GM19193 (cell line): ENCODE results near the gene FAM3D.

Source experiments
- POLR2A ChIP-seq: IDR thresholded peaks from 4 replicates; pipeline ENCODE4 v1.6.1; 2011; ENCODE audit not compliant: insufficient read depth, insufficient read length; ENCODE audit errors: extremely low read depth

FAM3D gene

DNA sequence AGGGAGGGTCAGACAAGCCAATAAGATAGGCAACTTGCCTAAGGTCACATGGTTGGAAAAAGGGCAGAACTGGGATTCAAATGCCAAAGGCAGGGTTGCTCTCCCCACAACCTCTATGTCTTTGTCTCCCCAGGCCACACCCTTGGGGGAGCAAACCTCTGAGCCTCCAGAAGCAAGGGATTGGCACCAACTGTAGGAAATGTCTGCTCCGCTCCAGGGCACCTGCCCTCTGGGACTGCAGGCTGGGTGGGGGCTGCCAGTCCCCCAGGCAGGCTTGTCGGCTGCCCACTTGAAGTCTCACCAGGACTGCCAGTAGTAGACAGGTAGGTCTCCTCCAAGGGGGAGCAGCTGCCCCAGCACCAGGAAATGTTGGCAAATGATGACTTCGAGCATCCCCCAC is 2.0 kb downstream of the FAM3D start:
- TF ChIP-seq POLR2A, result no peak

DNA sequence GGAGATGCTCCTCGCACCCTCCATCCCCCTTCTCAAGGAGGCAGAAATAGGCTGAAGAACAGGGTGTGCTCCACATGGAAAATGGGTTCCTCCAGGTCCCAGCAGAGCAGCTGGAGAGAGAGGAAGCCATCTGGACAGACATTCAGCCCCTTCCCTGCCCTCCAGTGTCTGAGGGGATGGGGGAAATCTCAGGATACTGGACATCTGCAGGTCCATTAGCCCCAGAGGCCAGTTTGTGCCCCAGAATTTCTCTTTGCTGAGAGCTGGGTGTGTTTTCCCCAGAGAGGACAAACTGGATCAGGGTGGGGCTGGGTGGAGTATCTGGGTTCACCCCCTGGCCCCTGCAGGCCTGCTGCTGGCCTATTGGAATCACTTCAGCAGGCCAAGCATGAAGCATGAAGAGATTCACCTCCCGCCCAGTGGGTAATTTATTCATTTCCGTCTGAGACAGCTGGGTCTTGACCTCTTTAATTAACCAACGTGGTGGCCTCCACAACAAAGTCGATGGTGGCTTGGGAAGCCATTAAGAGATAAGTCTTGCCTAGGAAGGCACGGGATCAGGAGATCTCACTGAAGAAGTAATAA is 4.6 kb downstream of the FAM3D start:
- no peak for TF ChIP-seq POLR2A

DNA sequence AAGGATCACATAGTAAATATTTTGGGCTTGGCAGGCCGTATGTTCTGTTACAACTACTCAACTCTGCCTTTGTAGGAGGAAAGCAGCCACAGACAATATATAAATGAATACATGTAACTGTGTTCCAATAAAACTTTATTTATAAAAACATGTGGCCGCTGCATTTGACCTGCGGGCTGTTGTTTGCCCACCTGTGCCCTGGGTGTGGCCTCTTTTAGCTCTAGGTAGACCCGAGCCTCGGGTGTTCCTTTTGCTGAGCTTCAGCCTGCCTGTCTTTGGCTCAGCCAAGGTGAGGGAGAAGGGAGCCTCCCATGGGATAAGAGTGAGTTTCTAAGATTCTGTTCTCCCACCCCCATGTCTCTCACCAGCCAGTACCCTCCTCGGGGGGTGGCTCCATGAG is 5.6 kb downstream of the FAM3D start:
- no peak for TF ChIP-seq POLR2A

DNA sequence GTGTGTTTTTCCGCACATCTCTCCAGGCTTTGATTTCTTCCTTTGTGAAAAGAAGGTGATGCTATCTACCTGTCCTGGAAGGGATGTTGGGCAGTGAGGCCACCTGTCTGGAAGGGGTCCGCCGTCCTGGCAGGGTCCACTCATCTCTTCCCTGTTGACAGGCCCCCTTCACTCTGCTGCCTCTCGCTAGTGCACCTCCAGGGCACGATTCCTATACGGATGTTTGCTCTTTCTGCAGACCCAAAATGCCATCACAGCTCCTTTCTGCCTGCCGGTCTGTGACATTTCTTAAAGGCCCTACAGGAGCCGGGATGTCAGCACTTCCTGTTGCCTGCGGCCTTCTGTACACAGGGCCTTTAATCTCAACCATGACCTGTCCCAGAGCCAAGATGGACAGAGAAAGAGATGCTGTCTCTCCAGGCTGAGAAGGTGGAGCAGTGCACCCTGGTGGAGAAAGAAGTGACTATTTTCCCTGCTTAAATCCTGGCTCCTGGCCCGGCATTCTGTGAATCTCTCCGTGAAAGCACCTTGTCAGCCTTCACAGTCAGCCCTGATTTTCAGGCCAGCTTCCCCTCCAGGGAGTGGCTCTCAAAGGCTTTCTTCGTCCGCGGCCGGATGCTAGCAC is 7.4 kb downstream of the FAM3D start:
- TF ChIP-seq POLR2A, result no peak

DNA sequence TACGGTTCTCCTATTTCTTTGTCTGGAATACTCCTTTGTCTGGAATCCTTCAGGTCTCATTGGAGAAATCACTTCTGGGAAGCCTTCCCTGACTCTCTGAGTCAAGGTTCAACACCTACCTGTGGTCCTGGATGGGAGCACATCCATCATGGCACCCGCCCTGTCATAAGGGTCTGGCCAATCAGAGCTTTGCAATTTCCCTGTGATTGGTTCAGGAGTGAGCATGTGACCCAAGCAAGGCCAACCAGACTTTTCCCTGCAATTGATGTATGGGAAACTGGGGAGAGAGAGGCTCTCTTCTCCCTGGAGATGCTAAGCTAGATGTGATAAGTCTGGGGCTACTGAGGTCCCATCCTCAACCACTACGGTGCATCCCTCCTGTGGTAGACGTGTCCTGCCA is 8.1 kb downstream of the FAM3D start:
- no peak for TF ChIP-seq POLR2A

DNA sequence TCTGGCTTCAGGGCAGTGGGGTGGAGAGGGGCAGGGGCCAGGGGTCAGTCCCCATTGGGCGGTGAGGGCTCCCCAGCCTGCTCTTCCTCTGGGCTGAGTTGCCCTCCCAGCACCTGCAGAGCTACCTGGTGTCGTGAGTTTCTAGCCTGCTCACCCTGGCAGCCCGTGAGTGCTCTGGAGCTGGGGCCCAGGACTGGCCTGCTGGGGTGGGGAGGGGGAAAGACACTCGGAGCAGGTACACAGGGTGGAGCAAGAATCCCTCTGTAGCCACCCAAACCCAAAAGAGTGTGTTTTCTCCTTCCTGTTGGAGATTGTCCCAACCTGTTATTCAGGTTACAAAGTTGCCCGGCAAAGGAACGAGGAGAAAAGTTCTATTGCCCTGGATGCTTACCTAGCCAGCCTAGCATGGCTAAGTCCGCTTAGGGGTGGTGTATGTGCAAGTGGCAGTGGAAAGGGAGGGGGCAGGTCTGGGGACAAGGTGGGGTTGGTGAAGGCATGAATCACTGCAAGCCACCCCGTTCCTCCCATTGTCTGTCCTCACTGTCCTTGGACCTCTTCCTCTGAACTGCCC is 8.9 kb downstream of the FAM3D start:
- no peak for TF ChIP-seq POLR2A

DNA sequence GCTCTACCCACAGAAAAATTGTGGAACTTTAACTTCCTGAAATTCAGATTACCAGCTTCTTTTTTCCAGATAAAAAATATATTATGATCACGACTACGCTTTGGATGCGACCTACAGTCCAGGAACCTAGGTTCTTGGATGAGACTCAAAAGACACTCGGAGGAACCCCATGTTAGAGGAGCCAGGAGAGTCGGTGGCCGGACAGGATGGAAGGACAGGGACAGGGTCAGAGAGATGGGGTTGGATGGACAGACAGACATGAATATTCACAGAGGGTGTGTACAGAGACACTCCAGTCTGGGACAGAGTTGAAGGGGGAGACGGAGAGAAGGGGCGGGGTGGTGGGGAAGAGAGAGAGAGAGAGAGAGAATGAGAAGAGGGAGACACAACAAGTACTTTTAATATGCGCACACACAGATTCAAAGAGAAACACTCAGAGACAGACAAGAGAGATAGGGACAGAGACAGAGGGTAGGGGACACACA is 9.5 kb downstream of the FAM3D start:
- TF ChIP-seq POLR2A, result no peak

DNA sequence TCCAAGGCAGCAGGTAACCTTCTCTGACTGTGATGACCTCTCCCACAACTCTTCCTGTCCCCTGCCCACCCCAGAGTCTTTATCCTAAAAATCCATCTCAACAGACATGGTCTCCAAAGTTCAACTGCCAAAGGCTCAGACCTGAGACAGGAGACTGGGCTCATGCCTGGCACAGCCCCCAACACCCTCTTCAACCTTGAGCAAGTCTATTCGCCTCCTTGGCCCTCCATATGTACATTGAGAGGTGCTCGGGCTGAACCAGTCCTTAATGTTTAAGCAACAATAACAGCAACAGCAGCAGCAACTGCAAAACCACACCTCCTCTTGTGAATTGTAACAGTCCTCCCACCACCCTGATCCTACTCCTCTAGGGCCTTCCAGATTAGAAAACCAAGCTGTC is 9.9 kb downstream of the FAM3D start:
- TF ChIP-seq POLR2A, result no peak

DNA sequence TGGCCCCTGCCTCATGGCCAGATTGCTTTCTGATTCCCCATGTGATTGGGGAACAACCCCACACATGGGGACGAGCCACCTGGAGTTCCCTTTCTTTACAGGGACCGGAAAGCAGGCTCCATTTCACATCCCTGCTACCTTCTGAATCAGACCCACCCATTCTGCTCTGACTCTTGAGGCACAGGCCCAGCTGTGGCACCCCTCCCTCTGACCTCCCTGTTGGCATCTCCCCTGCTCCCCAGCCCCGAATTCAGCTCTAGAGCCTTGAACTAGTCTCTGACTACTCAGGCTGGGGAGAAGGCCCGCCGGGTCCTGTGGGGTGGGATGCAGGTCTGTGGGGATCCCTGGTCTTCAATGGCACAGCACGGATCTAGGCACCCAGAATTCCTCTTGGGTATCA is 12.1 kb downstream of the FAM3D start:
- no peak for TF ChIP-seq POLR2A

DNA sequence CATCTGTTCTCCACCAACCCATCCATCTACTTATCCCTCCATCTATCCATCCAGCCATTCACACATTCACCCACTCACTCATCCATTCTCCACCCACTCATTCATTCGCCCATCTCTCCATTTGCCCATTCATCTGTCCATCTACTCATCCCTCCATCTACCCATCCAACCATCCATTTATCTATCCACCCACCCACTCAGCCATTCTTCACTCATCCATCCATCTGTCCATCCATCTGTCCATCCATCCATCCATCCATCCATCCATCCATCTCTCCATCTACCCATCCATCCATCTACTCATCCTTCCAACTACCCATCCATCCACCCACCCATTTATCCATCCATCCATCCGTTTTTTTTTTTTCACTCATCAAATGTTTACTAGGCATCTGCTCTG is 13.9 kb downstream of the FAM3D start:
- TF ChIP-seq POLR2A, result no peak

DNA sequence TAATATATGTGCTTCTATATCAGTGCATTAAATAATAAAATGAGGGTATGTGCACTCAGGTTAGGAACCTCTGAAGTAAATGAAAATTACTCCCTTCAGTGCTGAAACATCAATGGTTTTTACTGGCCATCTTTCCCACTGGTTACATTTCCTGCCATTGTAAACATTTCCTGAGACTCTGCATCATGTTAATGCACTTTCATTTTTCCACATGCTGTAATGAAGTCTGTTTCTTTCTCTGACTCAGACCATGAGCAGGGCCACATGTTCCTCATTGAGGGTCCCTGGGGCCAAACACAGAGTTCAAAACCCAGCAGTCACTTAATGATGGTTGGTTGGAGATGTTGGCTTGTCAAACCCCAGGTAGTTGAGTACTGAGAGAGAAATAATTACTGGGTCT is 15.3 kb downstream of the FAM3D start:
- no peak for TF ChIP-seq POLR2A

DNA sequence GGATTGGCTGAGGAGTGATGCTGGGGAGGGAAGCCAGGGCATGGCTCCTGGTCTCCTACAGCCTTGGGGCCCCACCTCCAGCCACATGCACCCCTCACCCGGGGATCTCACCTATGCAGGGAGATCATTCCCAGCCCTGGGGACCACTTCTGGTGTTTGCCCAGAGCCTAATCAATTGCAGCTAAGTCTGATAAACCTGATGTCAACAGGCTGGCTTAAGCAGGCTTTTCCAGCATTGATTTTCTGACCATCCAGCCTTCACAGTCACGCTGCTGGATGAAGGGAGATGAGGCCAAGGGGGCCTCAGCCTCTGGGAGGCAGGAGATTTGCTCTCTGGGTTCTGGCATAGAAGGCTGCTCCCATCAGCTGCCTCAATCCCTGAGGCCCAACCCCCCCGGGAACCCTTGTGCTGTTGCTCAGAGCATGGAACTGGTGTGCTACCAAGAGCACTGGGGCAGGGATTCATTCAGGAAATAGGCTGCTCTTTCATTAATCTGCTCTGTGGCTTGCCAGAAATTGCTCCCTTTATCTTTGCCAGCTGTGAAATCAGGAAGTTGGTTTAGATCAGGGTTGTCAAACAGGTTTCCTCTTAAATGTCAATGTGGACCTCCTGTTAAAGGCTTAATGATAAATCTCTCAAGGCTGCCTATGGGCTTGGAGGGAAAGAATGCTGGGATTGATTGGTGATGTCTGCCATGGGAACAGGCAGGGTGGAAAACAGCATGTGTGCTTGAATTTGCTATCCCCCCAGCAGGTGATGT is 19.0 kb downstream of the FAM3D start:
- no peak for TF ChIP-seq POLR2A

DNA sequence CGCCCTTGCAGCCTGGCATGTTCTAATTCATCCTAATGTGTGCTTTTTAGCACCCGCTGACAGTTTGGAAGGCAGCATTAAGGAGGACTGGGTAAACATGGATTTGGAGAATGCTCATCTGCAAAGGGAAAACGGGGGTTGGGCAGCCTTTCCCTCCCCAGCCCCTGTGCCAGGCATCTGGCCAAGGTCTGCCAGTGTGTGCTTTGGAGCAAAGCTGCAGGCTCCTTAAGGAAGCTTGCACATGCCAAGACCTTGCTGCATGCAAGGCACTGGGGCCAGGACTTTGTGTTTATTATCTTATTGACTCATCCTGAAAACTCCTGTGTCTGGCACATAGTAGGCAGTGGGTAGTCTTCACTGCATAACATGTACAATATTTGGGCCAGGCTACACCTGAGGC is 20.1 kb downstream of the FAM3D start:
- TF ChIP-seq POLR2A, result no peak

DNA sequence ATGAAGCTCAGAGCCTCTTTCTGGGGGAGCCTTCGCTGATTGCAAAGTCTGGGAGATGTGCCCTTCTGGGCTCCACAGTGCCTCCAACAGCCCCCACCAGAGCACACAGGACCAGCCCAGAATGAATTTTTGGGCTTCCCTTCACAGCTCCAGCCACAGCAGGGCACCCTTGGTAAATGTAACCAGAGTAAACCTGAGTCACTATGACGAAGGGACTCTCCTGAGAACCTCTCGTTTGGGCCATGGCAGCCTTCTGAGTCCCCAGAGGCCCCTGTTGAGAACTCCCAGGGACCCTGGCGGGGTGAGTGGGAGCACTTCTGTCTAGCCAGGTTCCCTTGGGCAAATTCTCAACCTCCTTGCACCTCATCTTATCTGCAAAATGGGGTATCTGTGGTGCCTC is 20.8 kb downstream of the FAM3D start:
- TF ChIP-seq POLR2A, result no peak

DNA sequence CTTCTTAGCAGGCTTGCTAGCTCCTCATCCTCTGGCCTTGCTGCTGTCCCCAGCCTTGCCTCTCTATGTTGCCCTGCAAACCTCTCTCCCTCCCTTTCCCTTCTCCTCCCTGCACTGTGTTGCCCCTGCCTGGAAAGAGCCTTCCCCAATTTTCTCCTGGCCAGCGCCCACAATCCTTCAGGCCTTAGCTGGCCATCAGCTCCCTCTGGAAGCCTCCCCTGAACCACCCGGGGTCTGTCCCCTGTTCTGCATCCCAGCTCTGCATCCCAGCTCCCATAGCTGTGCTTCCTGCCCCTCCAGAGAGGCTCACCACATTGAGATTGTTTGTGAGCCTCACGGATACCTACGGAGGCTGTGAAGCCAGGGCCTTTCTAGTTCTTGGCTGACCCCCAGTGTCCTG is 23.7 kb downstream of the FAM3D start:
- no peak for TF ChIP-seq POLR2A
